PC-9 (cell line): ENCODE measurements around the gene LBP.

Experiments used
- EZH2 ChIP-seq: fragments of 200-600 bp; sonication (generic); IDR thresholded peaks from 2 replicates; pipeline ENCODE4 v1.8.0; 2017; ENCODE audit warnings: antibody characterized with exemption, low read depth
- TF ChIP-seq, protein P1 (sequence below): fragments of 200-600 bp; sonication (generic); conservative IDR thresholded peaks from 2 replicates; pipeline ENCODE4 v1.6.1; 2017; ENCODE audit warnings: mixed run types, antibody characterized with exemption, mild to moderate bottlenecking, moderate library complexity

GRCh38 chr20:38303908-38304379 lies 42.3 kb upstream of the LBP start, which contains the start of gene BPI:
- TF ChIP-seq, protein P1, sequence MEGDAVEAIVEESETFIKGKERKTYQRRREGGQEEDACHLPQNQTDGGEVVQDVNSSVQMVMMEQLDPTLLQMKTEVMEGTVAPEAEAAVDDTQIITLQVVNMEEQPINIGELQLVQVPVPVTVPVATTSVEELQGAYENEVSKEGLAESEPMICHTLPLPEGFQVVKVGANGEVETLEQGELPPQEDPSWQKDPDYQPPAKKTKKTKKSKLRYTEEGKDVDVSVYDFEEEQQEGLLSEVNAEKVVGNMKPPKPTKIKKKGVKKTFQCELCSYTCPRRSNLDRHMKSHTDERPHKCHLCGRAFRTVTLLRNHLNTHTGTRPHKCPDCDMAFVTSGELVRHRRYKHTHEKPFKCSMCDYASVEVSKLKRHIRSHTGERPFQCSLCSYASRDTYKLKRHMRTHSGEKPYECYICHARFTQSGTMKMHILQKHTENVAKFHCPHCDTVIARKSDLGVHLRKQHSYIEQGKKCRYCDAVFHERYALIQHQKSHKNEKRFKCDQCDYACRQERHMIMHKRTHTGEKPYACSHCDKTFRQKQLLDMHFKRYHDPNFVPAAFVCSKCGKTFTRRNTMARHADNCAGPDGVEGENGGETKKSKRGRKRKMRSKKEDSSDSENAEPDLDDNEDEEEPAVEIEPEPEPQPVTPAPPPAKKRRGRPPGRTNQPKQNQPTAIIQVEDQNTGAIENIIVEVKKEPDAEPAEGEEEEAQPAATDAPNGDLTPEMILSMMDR: no peak
- TF ChIP-seq EZH2: no peak
